Neural cell (in vitro differentiated cells): Measurements from ENCODE around the gene DYNC1I2.

Source experiments
- CTCF ChIP-seq: fragments of 450-650 bp; IDR thresholded peaks from 2 replicates; pipeline ENCODE4 v1.5.1; 2014; ENCODE audit warnings: antibody characterized with exemption, mild to moderate bottlenecking, moderate library complexity; ENCODE audit not compliant: poor library complexity, severe bottlenecking
- EP300 ChIP-seq: fragments of 450-650 bp; conservative IDR thresholded peaks from 2 replicates; pipeline ENCODE4 v1.6.1; 2014; ENCODE audit warnings: antibody characterized with exemption, mild to moderate bottlenecking, moderate library complexity; ENCODE audit not compliant: poor library complexity, severe bottlenecking
- EZH2 ChIP-seq: fragments of 200-600, 300-800 bp; shearing (Covaris generic), sonication (generic); IDR thresholded peaks from 2 replicates; pipeline ENCODE4 v1.6.1; 2014; ENCODE audit warnings: antibody characterized with exemption, low read length, borderline replicate concordance, mild to moderate bottlenecking; ENCODE audit not compliant: insufficient read depth, poor library complexity, severe bottlenecking
- POLR2AphosphoS5 ChIP-seq: IDR thresholded peaks from 2 replicates; pipeline ENCODE4 v1.6.1; 2012
- RAD21 ChIP-seq: fragments of 450-650 bp; conservative IDR thresholded peaks from 2 replicates; pipeline ENCODE4 v1.6.1; 2014; ENCODE audit warnings: antibody characterized with exemption, mild to moderate bottlenecking, moderate library complexity
- TAF1 ChIP-seq: IDR thresholded peaks from 2 replicates; pipeline ENCODE4 v1.6.1; 2012; ENCODE audit warnings: low read depth
- TF ChIP-seq, protein P1 (sequence below): IDR thresholded peaks from 2 replicates; pipeline ENCODE4 v1.6.1; 2012; ENCODE audit warnings: borderline replicate concordance

DNA sequence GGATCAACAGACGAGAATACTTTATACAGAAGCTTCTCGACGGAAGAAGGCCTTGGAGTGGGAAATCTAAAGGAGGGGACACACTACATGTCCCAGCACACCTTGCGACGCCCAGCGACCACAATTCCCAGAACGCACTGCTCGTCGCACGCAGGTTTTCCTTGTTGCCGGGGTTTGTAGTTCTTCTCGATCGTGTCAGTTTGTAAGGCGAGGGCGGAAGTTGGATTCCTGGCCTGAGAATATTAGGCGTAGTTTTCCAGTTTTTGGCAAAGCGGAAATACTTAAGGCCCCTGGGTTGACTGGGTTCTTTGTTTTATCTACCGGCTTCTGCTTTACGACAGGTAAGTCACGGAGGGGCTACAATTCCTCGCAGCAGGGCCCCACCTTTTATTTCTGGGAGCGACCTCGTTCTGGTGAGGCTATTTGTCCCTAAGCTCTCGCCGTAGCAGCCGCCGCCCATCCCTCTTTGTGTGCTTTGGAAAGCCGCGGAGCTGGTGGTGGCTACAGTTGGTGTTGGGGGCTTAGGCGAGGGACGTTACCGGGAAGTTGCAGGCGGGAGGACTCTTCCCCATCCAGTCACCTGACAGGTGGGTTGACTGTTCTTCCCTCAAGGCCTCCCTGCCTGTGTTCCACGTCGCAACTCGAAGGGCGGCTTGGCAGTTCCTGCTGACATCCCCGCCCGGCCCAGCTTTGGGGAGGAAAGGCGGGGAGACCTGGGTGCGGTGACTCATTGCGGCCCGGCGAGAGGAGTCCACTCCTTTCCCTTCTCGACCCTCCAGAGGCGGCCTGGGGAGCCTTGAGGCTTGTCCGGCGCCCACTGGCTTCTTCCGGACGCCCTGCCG lies at the start of gene DYNC1I2:
- TF ChIP-seq CTCF (peak; percentile 40), EZH2 (no peak), RAD21 (no peak), POLR2AphosphoS5 (peak; percentile 73), EP300 (no peak), TAF1 (no peak)
- TF ChIP-seq, protein P1, sequence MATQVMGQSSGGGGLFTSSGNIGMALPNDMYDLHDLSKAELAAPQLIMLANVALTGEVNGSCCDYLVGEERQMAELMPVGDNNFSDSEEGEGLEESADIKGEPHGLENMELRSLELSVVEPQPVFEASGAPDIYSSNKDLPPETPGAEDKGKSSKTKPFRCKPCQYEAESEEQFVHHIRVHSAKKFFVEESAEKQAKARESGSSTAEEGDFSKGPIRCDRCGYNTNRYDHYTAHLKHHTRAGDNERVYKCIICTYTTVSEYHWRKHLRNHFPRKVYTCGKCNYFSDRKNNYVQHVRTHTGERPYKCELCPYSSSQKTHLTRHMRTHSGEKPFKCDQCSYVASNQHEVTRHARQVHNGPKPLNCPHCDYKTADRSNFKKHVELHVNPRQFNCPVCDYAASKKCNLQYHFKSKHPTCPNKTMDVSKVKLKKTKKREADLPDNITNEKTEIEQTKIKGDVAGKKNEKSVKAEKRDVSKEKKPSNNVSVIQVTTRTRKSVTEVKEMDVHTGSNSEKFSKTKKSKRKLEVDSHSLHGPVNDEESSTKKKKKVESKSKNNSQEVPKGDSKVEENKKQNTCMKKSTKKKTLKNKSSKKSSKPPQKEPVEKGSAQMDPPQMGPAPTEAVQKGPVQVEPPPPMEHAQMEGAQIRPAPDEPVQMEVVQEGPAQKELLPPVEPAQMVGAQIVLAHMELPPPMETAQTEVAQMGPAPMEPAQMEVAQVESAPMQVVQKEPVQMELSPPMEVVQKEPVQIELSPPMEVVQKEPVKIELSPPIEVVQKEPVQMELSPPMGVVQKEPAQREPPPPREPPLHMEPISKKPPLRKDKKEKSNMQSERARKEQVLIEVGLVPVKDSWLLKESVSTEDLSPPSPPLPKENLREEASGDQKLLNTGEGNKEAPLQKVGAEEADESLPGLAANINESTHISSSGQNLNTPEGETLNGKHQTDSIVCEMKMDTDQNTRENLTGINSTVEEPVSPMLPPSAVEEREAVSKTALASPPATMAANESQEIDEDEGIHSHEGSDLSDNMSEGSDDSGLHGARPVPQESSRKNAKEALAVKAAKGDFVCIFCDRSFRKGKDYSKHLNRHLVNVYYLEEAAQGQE, result peak; percentile 85
